Ishikawa (cell line): ENCODE results near the gene HOXA7.

Source experiments
- CREB1 ChIP-seq: IDR thresholded peaks from 2 replicates; pipeline ENCODE4 v1.6.1; 2012; ENCODE audit warnings: low read depth
- EGR1 ChIP-seq: IDR thresholded peaks from 2 replicates; pipeline ENCODE4 v1.6.1; 2012
- EP300 ChIP-seq: IDR thresholded peaks from 2 replicates; pipeline ENCODE4 v1.6.1; 2012; ENCODE audit warnings: borderline replicate concordance
- MAX ChIP-seq: IDR thresholded peaks from 2 replicates; pipeline ENCODE4 v1.6.1; 2012
- TEAD4 ChIP-seq: IDR thresholded peaks from 2 replicates; pipeline ENCODE4 v1.6.1; 2012
- YY1 ChIP-seq: IDR thresholded peaks from 2 replicates; pipeline ENCODE4 v1.6.1; 2012; ENCODE audit warnings: low read depth

- no peak for TF ChIP-seq MAX
- TF ChIP-seq EP300 = no peak
- TF ChIP-seq CREB1 = no peak
- TF ChIP-seq YY1 = no peak
- no peak for TF ChIP-seq TEAD4
- TF ChIP-seq EGR1 = no peak
These were observed 1.4 kb upstream of the HOXA7 start for GRCh38 chr7:27157702-27158431.
